Measurements from ENCODE around the gene SPATA6L. TPM values are rescaled to one million over a fixed set of nuclear protein-coding genes. Genes with fewer than 3 reads are reported as not detected.

Gene SPATA6L
- total RNA-seq, 4 donors from 2014 or later: 1.3 to 3.5 (median 2.3) TPM

DNA sequence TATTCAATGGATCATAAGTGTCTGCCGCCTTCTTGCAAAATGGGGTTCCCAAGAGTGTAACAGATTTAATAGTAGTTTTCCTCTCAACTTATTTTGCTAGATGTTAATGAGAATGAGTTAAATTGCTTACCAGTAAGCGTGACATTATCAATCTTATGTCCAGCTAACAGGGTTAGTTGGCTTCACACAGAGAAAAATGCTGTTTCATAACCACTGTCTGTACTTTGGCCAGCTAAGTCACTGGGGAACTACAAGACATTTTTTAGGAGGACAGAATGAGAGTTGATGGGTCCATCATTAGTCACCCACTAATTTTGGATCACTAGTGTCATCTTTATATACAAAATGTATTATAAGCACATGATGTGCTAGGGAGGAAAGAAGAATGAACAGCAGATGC lies 14.5 kb upstream of the SPATA6L start:
- TF ChIP-seq POLR2A (IDR thresholded peaks at IDR 0.05): no peak
- TF ChIP-seq, protein P1, sequence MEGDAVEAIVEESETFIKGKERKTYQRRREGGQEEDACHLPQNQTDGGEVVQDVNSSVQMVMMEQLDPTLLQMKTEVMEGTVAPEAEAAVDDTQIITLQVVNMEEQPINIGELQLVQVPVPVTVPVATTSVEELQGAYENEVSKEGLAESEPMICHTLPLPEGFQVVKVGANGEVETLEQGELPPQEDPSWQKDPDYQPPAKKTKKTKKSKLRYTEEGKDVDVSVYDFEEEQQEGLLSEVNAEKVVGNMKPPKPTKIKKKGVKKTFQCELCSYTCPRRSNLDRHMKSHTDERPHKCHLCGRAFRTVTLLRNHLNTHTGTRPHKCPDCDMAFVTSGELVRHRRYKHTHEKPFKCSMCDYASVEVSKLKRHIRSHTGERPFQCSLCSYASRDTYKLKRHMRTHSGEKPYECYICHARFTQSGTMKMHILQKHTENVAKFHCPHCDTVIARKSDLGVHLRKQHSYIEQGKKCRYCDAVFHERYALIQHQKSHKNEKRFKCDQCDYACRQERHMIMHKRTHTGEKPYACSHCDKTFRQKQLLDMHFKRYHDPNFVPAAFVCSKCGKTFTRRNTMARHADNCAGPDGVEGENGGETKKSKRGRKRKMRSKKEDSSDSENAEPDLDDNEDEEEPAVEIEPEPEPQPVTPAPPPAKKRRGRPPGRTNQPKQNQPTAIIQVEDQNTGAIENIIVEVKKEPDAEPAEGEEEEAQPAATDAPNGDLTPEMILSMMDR (IDR thresholded peaks at IDR 0.05): no peak
- intact Hi-C loops (cut with DNase I; ENCODE audit: low total_unique reads): loop anchor here (10.0 kb wide), 1 partner anchor 54 kb away; no protein-coding TSS in a partner anchor
- H3K4me3 ChIP-seq (ENCODE audit: low read depth, poor library complexity, severe bottlenecking): no peak overlapping the region
- no peak for DNase-seq (ENCODE audit: low spot score in 2 of 2)
- WGBS, 2 donors: 32 to 46% methylated on average over 2 of the region's 2 CpGs

DNA sequence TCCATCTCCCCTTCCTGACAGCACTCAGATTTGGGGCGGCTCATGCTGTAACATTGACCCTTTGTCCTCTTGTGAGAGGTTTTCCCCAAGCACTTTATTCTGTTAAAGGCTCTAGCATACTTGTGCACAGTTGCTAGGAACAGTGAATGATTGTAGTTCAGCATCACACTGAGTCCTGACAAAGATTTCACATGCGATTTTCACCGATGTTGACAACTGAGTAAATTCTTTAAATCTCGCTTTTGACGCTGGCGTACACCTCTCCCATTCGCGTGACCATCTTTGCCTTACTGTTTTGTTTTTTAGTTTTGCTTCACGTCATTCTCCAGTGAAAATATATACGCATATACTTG lies 13.9 kb upstream of the SPATA6L start:
- WGBS, 2 donors: 1% methylated on average over 10 of the region's 10 CpGs
- intact Hi-C loops (cut with DNase I; ENCODE audit: low total_unique reads): loop anchor here (10.0 kb wide), 1 partner anchor 55 kb away; no protein-coding TSS in a partner anchor
- no peak for TF ChIP-seq POLR2A (IDR thresholded peaks at IDR 0.05)
- TF ChIP-seq, protein P1 (IDR thresholded peaks at IDR 0.05): no peak
- H3K4me3 ChIP-seq (ENCODE audit: low read depth, poor library complexity, severe bottlenecking): peak overlapping the region; percentile 68
- no peak for DNase-seq (ENCODE audit: low spot score in 2 of 2)

DNA sequence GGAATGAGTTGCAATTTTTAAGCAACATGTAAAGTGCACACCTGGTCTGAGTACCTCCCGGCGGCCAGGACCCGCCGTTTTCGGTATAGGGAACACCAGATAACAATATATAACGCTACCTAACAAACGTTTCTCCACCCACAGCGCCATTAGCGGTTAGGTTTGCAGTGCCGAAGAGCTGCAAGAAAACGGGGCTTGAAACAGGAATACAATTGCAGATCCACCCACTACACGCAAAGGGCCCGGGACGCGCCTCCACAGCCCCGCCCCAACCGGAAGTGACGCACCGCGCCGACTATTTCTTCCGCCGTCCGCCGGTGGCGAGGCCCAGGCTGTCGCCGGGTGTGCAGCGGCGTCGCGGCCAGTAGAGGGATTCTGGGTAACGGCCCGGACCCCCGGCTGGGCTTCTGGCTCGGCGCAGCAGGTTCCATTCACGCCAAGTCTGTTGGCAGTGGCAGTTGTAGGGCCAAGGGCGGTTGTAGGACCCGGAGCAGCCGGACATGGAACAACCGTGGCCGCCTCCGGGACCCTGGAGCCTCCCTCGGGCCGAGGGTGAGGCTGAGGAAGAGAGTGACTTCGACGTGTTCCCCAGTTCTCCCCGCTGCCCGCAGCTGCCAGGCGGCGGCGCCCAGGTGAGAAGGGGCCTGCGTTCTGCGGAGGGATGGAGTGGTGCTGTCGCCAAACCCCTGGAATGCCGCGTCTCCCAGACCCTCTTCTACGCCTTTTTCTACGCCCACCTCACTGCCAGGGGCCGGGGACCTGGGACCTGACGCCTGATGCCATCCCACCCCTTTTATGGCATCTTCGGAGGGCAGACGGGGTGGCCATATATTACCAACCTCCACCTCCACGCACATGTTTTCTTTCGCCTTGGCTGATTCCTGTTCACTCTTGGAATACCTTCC lies 13.2 kb upstream of the SPATA6L start, which contains the start of gene CDC37L1:
CDC37L1 (plus strand) TSS at position 302 of the 905 bp plus-strand sequence; CDS start at position 501, 199 bp downstream.
- TF ChIP-seq, protein P1 (IDR thresholded peaks at IDR 0.05): peak in 1 of 3 donors; percentile 74
- TF ChIP-seq POLR2A (IDR thresholded peaks at IDR 0.05): peak in 1 of 2 donors; percentile 92
- WGBS, 2 donors: 0 to 1% methylated on average over 43 to 64 of the region's 66 CpGs
- DNase-seq (ENCODE audit: low spot score in 2 of 2): peak; percentile 97 to 100
- intact Hi-C loops (cut with DNase I; ENCODE audit: low total_unique reads): loop anchor here (10.0 kb wide), 1 partner anchor 55 kb away; no protein-coding TSS in a partner anchor
- H3K4me3 ChIP-seq (ENCODE audit: low read depth, poor library complexity, severe bottlenecking): peak within 1 kb of the TSS; percentile 68

DNA sequence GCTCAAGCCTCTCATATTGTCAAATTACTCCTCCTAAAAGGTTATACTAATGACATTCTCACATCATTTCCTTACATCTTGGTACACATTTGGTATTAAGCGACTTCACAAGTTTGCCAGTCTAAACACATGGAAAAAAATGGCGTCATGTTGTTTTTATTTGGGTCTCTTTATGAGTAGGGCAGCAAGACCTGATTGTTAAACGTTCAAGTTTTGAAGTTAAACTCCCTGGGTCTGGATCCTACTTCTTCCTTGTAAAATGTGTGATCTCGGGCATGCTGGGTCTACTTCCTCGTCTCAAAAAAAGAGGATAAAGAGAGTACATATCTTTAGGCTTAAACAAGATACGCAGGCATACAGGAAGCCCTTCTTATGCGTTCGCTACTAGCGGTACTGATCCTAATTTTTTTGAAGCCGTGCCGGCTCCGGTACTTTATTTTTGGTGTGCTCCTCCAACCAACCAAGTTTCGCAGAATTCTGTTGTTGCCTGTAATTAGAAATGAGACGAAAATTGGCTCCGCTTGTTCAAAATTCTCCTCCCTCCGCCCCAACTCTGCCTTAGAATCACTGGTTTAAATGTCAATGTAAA lies 12.5 kb upstream of the SPATA6L start:
- 0% methylated on average over 16 of the region's 16 CpGs for WGBS, 2 donors
- TF ChIP-seq, protein P1 (IDR thresholded peaks at IDR 0.05): no peak
- TF ChIP-seq POLR2A (IDR thresholded peaks at IDR 0.05): no peak
- DNase-seq (ENCODE audit: low spot score in 2 of 2): no peak
- peak overlapping the region; percentile 45 for H3K4me3 ChIP-seq (ENCODE audit: low read depth, poor library complexity, severe bottlenecking)
- intact Hi-C loops (cut with DNase I; ENCODE audit: low total_unique reads): no loop called here

GRCh38 chr9:4677392-4677791 lies 11.1 kb upstream of the SPATA6L start:
- no peak for TF ChIP-seq POLR2A (IDR thresholded peaks at IDR 0.05)
- TF ChIP-seq, protein P1 (IDR thresholded peaks at IDR 0.05): no peak
- DNase-seq (ENCODE audit: low spot score in 2 of 2): no peak
- intact Hi-C loops (cut with DNase I; ENCODE audit: low total_unique reads): no loop called here
- 94 to 98% methylated on average over 3 of the region's 3 CpGs for WGBS, 2 donors
- H3K4me3 ChIP-seq (ENCODE audit: low read depth, poor library complexity, severe bottlenecking): no peak overlapping the region

Measured in lower leg skin (tissue), 4 donors.